Brain microvascular endothelial cell (primary cell): ENCODE measurements around the gene FAM171A1.

Experiments
- DNase-seq: peaks from one replicate; pipeline ENCODE4 v3.0.0-alpha.2; 2020
- H3K27ac ChIP-seq: fragments of 250-450 bp; sonication (Bioruptor Pico); 2 replicates; pipeline ENCODE4 v1.5.1; 2020; ENCODE audit warnings: mild to moderate bottlenecking, moderate library complexity
- H3K27me3 ChIP-seq: fragments of 250-450 bp; sonication (Bioruptor Pico); replicated peaks from 2 replicates; pipeline ENCODE4 v1.5.1; 2020; ENCODE audit warnings: mild to moderate bottlenecking
- H3K36me3 ChIP-seq: fragments of 250-450 bp; sonication (Bioruptor Pico); replicated peaks from 2 replicates; pipeline ENCODE4 v1.5.1; 2020; ENCODE audit warnings: mild to moderate bottlenecking
- H3K4me3 ChIP-seq: 2 replicates; pipeline ENCODE4 v1.5.1; 2011; ENCODE audit warnings: low read depth, mild to moderate bottlenecking, control low read depth, low read length, moderate library complexity
- CTCF ChIP-seq: IDR thresholded peaks from 2 replicates; pipeline ENCODE4 v1.5.1; 2011; ENCODE audit warnings: low read depth, mild to moderate bottlenecking, moderate library complexity, low read length, control low read depth, inconsistent platforms; ENCODE audit errors: missing control alignments
- in situ Hi-C: cut with HindIII; loops from 2 replicates; pipeline ENCODE4 v1.10.0; 2017; ENCODE audit warnings: low sequenced_read_pairs, low pct_ligation_motif_present

The FAM171A1 gene

GRCh38 chr10:15189133-15189885, 181.8 kb downstream of the FAM171A1 start:
- TF ChIP-seq CTCF: no peak
- no peak overlapping the region for H3K27ac ChIP-seq
- H3K27me3 ChIP-seq: no peaks in the 10 kb centered on the region

GRCh38 chr10:15188603-15189002, 182.5 kb downstream of the FAM171A1 start:
- no peaks in the 10 kb centered on the region for H3K36me3 ChIP-seq
- H3K27ac ChIP-seq: no peak overlapping the region
- no peak overlapping the region for H3K4me3 ChIP-seq
- no peak for DNase-seq
- in situ Hi-C loops: no loop called here
- no peak for TF ChIP-seq CTCF
- no peaks in the 10 kb centered on the region for H3K27me3 ChIP-seq

More at GRCh38 chr10:15189133-15189885, 181.8 kb downstream of the FAM171A1 start:
- in situ Hi-C loops: no loop called here
- Histone ChIP-seq H3K36me3 (no peaks in the 10 kb centered on the region), H3K4me3 (no peak overlapping the region)
- no peak for DNase-seq

GRCh38 chr10:15183689-15184481, 187.2 kb downstream of the FAM171A1 start:
- no peak for DNase-seq
- Histone ChIP-seq H3K4me3 (no peak overlapping the region), H3K36me3 (no peaks in the 10 kb centered on the region), H3K27ac (no peak overlapping the region), H3K27me3 (no peaks in the 10 kb centered on the region)
- in situ Hi-C loops: no loop called here
- TF ChIP-seq CTCF: no peak

- in situ Hi-C loops: no loop called here
- Histone ChIP-seq H3K27ac (no peak overlapping the region), H3K4me3 (no peak overlapping the region), H3K36me3 (no peaks in the 10 kb centered on the region), H3K27me3 (no peaks in the 10 kb centered on the region)
- no peak for DNase-seq
- TF ChIP-seq CTCF: no peak
Observed at GRCh38 chr10:15182540-15183207, 188.4 kb downstream of the FAM171A1 start.

GRCh38 chr10:15181576-15182156, 189.4 kb downstream of the FAM171A1 start:
- no peak for TF ChIP-seq CTCF

More at GRCh38 chr10:15181576-15182156, 189.4 kb downstream of the FAM171A1 start:
- Histone ChIP-seq H3K27me3 (no peaks in the 10 kb centered on the region), H3K4me3 (no peak overlapping the region), H3K36me3 (no peaks in the 10 kb centered on the region), H3K27ac (no peak overlapping the region)
- no peak for DNase-seq
- in situ Hi-C loops: no loop called here
